ENCODE data around the gene PIGZ. TPM values are rescaled to one million over a fixed set of nuclear protein-coding genes. Genes with fewer than 3 reads are reported as not detected.

The PIGZ gene
- total RNA-seq, 1 experiment from 2014 or later = 0.69 TPM

DNA sequence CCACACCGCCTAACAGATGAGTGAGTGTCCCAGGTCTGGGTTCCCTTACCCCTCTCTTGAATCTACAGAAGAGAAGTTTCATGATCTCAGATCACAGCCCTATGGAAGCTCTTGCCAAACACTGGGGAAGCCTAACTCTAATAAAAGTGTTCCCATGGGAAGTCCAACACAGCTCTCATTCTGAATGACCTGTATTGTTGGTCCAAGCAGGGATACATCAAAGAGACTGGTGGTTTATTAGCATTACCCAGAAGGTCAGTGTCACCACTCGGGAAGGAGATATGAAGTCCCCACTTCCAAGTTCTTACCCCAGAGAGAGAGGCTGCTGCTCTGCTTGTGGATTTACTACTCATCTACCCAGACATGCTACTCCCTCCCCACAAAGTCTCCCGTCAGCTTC, 17.3 kb downstream of the PIGZ start:
- H3K36me3 ChIP-seq (ENCODE audit: insufficient read depth, low read length, poor library complexity, severe bottlenecking) = no peaks in the 10 kb centered on the region
- no peaks in the 10 kb centered on the region for H3K4me1 ChIP-seq (ENCODE audit: insufficient read depth, low read length, poor library complexity, severe bottlenecking)
- intact Hi-C loops (cut with micrococcal nuclease; ENCODE audit: unreplicated experiment) = no loop called here
- BruUV-seq (replicated peaks) = no TSS peak
- POLR2A ChIA-PET (ENCODE audit: low non-redundant PET) = interaction anchor here (0.6 kb wide), 1 partner anchor 498 kb away, joined by 13 read pairs; no protein-coding TSS in a partner anchor
- no peak overlapping the region for H3K27ac ChIP-seq (ENCODE audit: low read depth, low read length, poor library complexity, severe bottlenecking)
- TF ChIP-seq, protein P1, sequence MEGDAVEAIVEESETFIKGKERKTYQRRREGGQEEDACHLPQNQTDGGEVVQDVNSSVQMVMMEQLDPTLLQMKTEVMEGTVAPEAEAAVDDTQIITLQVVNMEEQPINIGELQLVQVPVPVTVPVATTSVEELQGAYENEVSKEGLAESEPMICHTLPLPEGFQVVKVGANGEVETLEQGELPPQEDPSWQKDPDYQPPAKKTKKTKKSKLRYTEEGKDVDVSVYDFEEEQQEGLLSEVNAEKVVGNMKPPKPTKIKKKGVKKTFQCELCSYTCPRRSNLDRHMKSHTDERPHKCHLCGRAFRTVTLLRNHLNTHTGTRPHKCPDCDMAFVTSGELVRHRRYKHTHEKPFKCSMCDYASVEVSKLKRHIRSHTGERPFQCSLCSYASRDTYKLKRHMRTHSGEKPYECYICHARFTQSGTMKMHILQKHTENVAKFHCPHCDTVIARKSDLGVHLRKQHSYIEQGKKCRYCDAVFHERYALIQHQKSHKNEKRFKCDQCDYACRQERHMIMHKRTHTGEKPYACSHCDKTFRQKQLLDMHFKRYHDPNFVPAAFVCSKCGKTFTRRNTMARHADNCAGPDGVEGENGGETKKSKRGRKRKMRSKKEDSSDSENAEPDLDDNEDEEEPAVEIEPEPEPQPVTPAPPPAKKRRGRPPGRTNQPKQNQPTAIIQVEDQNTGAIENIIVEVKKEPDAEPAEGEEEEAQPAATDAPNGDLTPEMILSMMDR (conservative IDR thresholded peaks at IDR 0.05; ENCODE audit: low read depth, low read length) = no peak
- no peak for TF ChIP-seq EZH2 (IDR thresholded peaks at IDR 0.05; ENCODE audit: borderline replicate concordance, low read depth, low read length, poor library complexity, severe bottlenecking)
- H3K9me3 ChIP-seq (ENCODE audit: low read depth, low read length, poor library complexity, severe bottlenecking) = no peaks in the 10 kb centered on the region
- no peak overlapping the region for H3K4me3 ChIP-seq (ENCODE audit: low read depth, low read length, poor library complexity, severe bottlenecking)
- DNase-seq (ENCODE audit: low spot score) = no peak
- no peaks in the 10 kb centered on the region for H3K27me3 ChIP-seq (replicated peaks; ENCODE audit: insufficient read depth, low read depth, low read length, poor library complexity)
- CTCF ChIA-PET = no interaction called here

DNA sequence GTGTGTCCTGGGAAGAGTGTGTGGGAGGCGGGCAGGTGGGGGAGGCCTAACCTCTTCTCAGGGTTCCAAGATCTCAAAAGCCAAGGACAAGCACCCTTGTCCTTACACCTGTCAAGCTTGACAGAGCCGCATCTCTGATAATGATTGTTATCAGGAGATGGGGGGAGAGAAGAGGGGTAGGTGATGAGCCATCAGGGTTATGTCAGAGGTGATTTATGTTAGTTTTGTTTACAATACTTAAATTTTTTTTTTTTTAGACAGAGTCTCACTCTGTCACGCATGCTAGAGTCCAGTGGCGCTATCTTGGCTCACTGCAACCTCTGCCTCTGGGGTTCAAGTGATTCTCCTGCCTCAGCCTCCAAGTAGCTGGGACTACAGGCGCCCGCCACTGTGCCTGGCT, 18.9 kb downstream of the PIGZ start:
- no peaks in the 10 kb centered on the region for H3K9me3 ChIP-seq (ENCODE audit: low read depth, low read length, poor library complexity, severe bottlenecking)
- no TSS peak for BruUV-seq (replicated peaks)
- no peaks in the 10 kb centered on the region for H3K27me3 ChIP-seq (replicated peaks; ENCODE audit: insufficient read depth, low read depth, low read length, poor library complexity)
- ChIA-PET CTCF (no interaction called here), POLR2A (ENCODE audit: low non-redundant PET) (interaction anchor here (0.6 kb wide), 1 partner anchor 478 kb away, joined by 8 read pairs; no protein-coding TSS in a partner anchor)
- intact Hi-C loops (cut with micrococcal nuclease; ENCODE audit: unreplicated experiment) = loop anchor here (10.0 kb wide), 2 partner anchors 235 to 345 kb away; partner anchors contain the start of genes CEP19 and PIGX
- no peak overlapping the region for H3K27ac ChIP-seq (ENCODE audit: low read depth, low read length, poor library complexity, severe bottlenecking)
- H3K4me1 ChIP-seq (ENCODE audit: insufficient read depth, low read length, poor library complexity, severe bottlenecking) = no peaks in the 10 kb centered on the region
- no peak for DNase-seq (ENCODE audit: low spot score)
- H3K4me3 ChIP-seq (ENCODE audit: low read depth, low read length, poor library complexity, severe bottlenecking) = no peak overlapping the region
- no peak for TF ChIP-seq EZH2 (IDR thresholded peaks at IDR 0.05; ENCODE audit: borderline replicate concordance, low read depth, low read length, poor library complexity, severe bottlenecking)
- H3K36me3 ChIP-seq (ENCODE audit: insufficient read depth, low read length, poor library complexity, severe bottlenecking) = no peaks in the 10 kb centered on the region

DNA sequence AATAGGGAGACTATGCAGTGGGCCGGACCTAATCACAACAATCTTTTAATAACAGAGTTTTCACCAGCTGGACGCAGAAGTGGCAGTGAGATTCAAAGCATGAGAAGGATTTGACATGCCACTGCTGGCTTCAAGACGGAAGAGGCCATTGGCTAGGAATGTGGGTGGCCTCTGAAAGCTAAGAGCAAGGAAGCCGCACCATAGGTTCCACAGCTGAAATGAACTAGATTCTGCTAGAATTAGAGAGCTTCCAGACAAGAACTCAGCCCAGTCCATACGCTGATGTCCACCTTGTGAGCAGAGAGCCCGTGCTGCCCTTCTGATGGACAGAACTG, 19.4 kb downstream of the PIGZ start:
- Histone ChIP-seq H3K9me3 (ENCODE audit: low read depth, low read length, poor library complexity, severe bottlenecking) (no peaks in the 10 kb centered on the region), H3K4me3 (ENCODE audit: low read depth, low read length, poor library complexity, severe bottlenecking) (no peak overlapping the region), H3K27ac (ENCODE audit: low read depth, low read length, poor library complexity, severe bottlenecking) (no peak overlapping the region), H3K27me3 (replicated peaks; ENCODE audit: insufficient read depth, low read depth, low read length, poor library complexity) (no peaks in the 10 kb centered on the region), H3K4me1 (ENCODE audit: insufficient read depth, low read length, poor library complexity, severe bottlenecking) (no peaks in the 10 kb centered on the region), H3K36me3 (ENCODE audit: insufficient read depth, low read length, poor library complexity, severe bottlenecking) (no peaks in the 10 kb centered on the region)
- no TSS peak for BruUV-seq (replicated peaks)
- no peak for DNase-seq (ENCODE audit: low spot score)
- ChIA-PET CTCF (no interaction called here), POLR2A (ENCODE audit: low non-redundant PET) (no interaction called here)
- intact Hi-C loops (cut with micrococcal nuclease; ENCODE audit: unreplicated experiment) = loop anchor here (10.0 kb wide), 2 partner anchors 234 to 344 kb away; partner anchors contain the start of genes CEP19 and PIGX
- no peak for TF ChIP-seq EZH2 (IDR thresholded peaks at IDR 0.05; ENCODE audit: borderline replicate concordance, low read depth, low read length, poor library complexity, severe bottlenecking)
- TF ChIP-seq, protein P1 (conservative IDR thresholded peaks at IDR 0.05; ENCODE audit: low read depth, low read length) = no peak
